Parathyroid adenoma (tissue), 2 donors: ENCODE data around the gene AS3MT.

ENCODE experiments used
- H2AFZ ChIP-seq: fragments of 300-600 bp; sonication (generic); one replicate; pipeline ENCODE4 v1.7.0; 2017; ENCODE audit warnings: antibody characterized with exemption, mild to moderate bottlenecking
- H3K27ac ChIP-seq: fragments of 300-600 bp; sonication (generic); one replicate; pipeline ENCODE4 v1.7.0; 2017
- H3K27me3 ChIP-seq: fragments of 300-600 bp; sonication (generic); one replicate; pipeline ENCODE4 v1.7.0; 2017; ENCODE audit warnings: low read length; ENCODE audit not compliant: control insufficient read depth, insufficient read depth
- H3K36me3 ChIP-seq: fragments of 300-600 bp; sonication (generic); one replicate; pipeline ENCODE4 v1.7.0; 2017; ENCODE audit warnings: low read length; ENCODE audit not compliant: control insufficient read depth, insufficient read depth
- H3K4me1 ChIP-seq: fragments of 300-600 bp; sonication (generic); one replicate; pipeline ENCODE4 v1.7.0; 2017; ENCODE audit warnings: control low read depth
- H3K4me2 ChIP-seq: fragments of 300-600 bp; sonication (generic); one replicate; pipeline ENCODE4 v1.7.0; 2017; ENCODE audit warnings: low read length
- H3K4me3 ChIP-seq: fragments of 300-600 bp; sonication (generic); one replicate; pipeline ENCODE4 v1.7.0; 2017; ENCODE audit warnings: low read depth, low read length
- H3K79me2 ChIP-seq: fragments of 300-600 bp; sonication (generic); one replicate; pipeline ENCODE4 v1.7.0; 2017; ENCODE audit warnings: control low read depth
- H3K9ac ChIP-seq: fragments of 300-600 bp; sonication (generic); one replicate; pipeline ENCODE4 v1.7.0; 2017; ENCODE audit warnings: mild to moderate bottlenecking
- H3K9me3 ChIP-seq: fragments of 300-600 bp; sonication (generic); one replicate; pipeline ENCODE4 v1.7.0; 2017; ENCODE audit warnings: low read length; ENCODE audit not compliant: control insufficient read depth
- CTCF ChIP-seq: fragments of 300-600 bp; sonication (generic); IDR thresholded peaks from one replicate; pipeline ENCODE4 v1.7.0; 2017; ENCODE audit warnings: antibody characterized with exemption, mild to moderate bottlenecking
- donor health status: primary hyperparathyroidism.

Gene AS3MT

GRCh38 chr10:102935939-102936605, 66.8 kb downstream of the AS3MT start:
- Histone ChIP-seq H3K79me2 (peaks cover 9% of the 10 kb centered on the region), H3K4me2 (peak overlapping the region; percentile 40), H3K27ac (peak overlapping the region; percentile 13), H3K4me1 (peaks cover 7% of the 10 kb centered on the region), H3K27me3 (no peaks in the 10 kb centered on the region), H2AFZ (no peak overlapping the region), H3K9me3 (no peaks in the 10 kb centered on the region), H3K4me3 (peak overlapping the region; percentile 33), H3K9ac (no peak overlapping the region), H3K36me3 (no peaks in the 10 kb centered on the region)
- no peak for TF ChIP-seq CTCF

- H3K4me2 ChIP-seq: peak overlapping the region; percentile 27
- no peaks in the 10 kb centered on the region for H3K9me3 ChIP-seq
- H3K9ac ChIP-seq: no peak overlapping the region
- H3K4me3 ChIP-seq: peak overlapping the region; percentile 24
- peaks cover 14% of the 10 kb centered on the region for H3K79me2 ChIP-seq
- TF ChIP-seq CTCF: no peak
- H2AFZ ChIP-seq: no peak overlapping the region
- no peaks in the 10 kb centered on the region for H3K27me3 ChIP-seq
- no peak overlapping the region for H3K27ac ChIP-seq
- peaks cover 22% of the 10 kb centered on the region for H3K4me1 ChIP-seq
- H3K36me3 ChIP-seq: no peaks in the 10 kb centered on the region
These were observed 72.1 kb downstream of the AS3MT start for GRCh38 chr10:102941401-102941800.

GRCh38 chr10:102945449-102945848, 76.2 kb downstream of the AS3MT start:
- Histone ChIP-seq H3K4me1 (peaks cover 17% of the 10 kb centered on the region), H3K9me3 (no peaks in the 10 kb centered on the region), H3K4me3 (peak overlapping the region; percentile 25), H3K9ac (no peak overlapping the region), H3K36me3 (no peaks in the 10 kb centered on the region), H2AFZ (no peak overlapping the region), H3K27me3 (no peaks in the 10 kb centered on the region), H3K79me2 (peaks cover 10% of the 10 kb centered on the region), H3K4me2 (peak overlapping the region; percentile 61), H3K27ac (peak overlapping the region; percentile 60)
- no peak for TF ChIP-seq CTCF

- H2AFZ ChIP-seq: no peak overlapping the region
- no peak overlapping the region for H3K9ac ChIP-seq
- peaks cover 17% of the 10 kb centered on the region for H3K4me1 ChIP-seq
- peaks cover 10% of the 10 kb centered on the region for H3K79me2 ChIP-seq
- no peaks in the 10 kb centered on the region for H3K36me3 ChIP-seq
- peak overlapping the region; percentile 61 for H3K4me2 ChIP-seq
- H3K9me3 ChIP-seq: no peaks in the 10 kb centered on the region
- peak overlapping the region; percentile 60 for H3K27ac ChIP-seq
- TF ChIP-seq CTCF: no peak
- no peak overlapping the region for H3K4me3 ChIP-seq
- H3K27me3 ChIP-seq: no peaks in the 10 kb centered on the region
These were observed 76.7 kb downstream of the AS3MT start for GRCh38 chr10:102945962-102946361.

- no peaks in the 10 kb centered on the region for H3K9me3 ChIP-seq
- H3K36me3 ChIP-seq: no peaks in the 10 kb centered on the region
- no peak overlapping the region for H3K27ac ChIP-seq
- no peak overlapping the region for H3K9ac ChIP-seq
- H3K4me1 ChIP-seq: peaks cover 17% of the 10 kb centered on the region
- H3K4me2 ChIP-seq: peak overlapping the region; percentile 25
- H3K27me3 ChIP-seq: no peaks in the 10 kb centered on the region
- no peak for TF ChIP-seq CTCF
- H2AFZ ChIP-seq: no peak overlapping the region
- H3K79me2 ChIP-seq: peaks cover 10% of the 10 kb centered on the region
- no peak overlapping the region for H3K4me3 ChIP-seq
These were observed 77.7 kb downstream of the AS3MT start for GRCh38 chr10:102946992-102947391.
